DMS153 (cell line): ENCODE data around the gene P2RY2.

ENCODE experiments used
- DNase-seq: peaks from one replicate; lab custom pipeline; 2025; lab: John Stamatoyannopoulos, UW

P2RY2 gene

GRCh38 chr11:73205661-73206343, 12.3 kb upstream of the P2RY2 start:
- DNase-seq: no peak

GRCh38 chr11:73206801-73207200, 11.3 kb upstream of the P2RY2 start:
- no peak for DNase-seq

GRCh38 chr11:73209892-73210291, 8.2 kb upstream of the P2RY2 start:
- DNase-seq: no peak

GRCh38 chr11:73210916-73211667, 7.0 kb upstream of the P2RY2 start:
- DNase-seq: no peak

- DNase-seq: no peak
Measured at GRCh38 chr11:73213196-73214143, 4.6 kb upstream of the P2RY2 start.

GRCh38 chr11:73215191-73216134, 2.6 kb upstream of the P2RY2 start:
- no peak for DNase-seq

- no peak for DNase-seq
Measured at GRCh38 chr11:73216465-73216864, 1.6 kb upstream of the P2RY2 start.

GRCh38 chr11:73217131-73217809, 811 bp upstream of the P2RY2 start:
- no peak for DNase-seq

GRCh38 chr11:73217810-73218105, 323 bp upstream of the P2RY2 start:
- no peak for DNase-seq

GRCh38 chr11:73218830-73219215, 742 bp downstream of the P2RY2 start:
- DNase-seq: no peak

- DNase-seq: no peak
Measured at GRCh38 chr11:73219396-73220285, 1.6 kb downstream of the P2RY2 start.

GRCh38 chr11:73221451-73221850, 3.4 kb downstream of the P2RY2 start:
- DNase-seq: no peak

- no peak for DNase-seq
Measured at GRCh38 chr11:73221996-73222395, 3.9 kb downstream of the P2RY2 start.

GRCh38 chr11:73223998-73224730, 6.1 kb downstream of the P2RY2 start:
- DNase-seq: no peak

GRCh38 chr11:73225001-73225686, 7.1 kb downstream of the P2RY2 start:
- no peak for DNase-seq

- DNase-seq: no peak
Measured at GRCh38 chr11:73225851-73226250, 7.8 kb downstream of the P2RY2 start.

- DNase-seq: no peak
Measured at GRCh38 chr11:73226297-73227006, 8.4 kb downstream of the P2RY2 start.
